GM11168 (cell line): Measurements from ENCODE around the gene MUC5B.

Source experiments
- in situ Hi-C: fragments of 300-500 bp; cut with MboI; formaldehyde crosslinking; loops from one replicate; pipeline ENCODE4 v1.12.0; 2022; ENCODE audit warnings: low sequenced_read_pairs; ENCODE audit not compliant: unreplicated experiment

MUC5B gene

GRCh38 chr11:1305063-1305495, 82.2 kb downstream of the MUC5B start:
- in situ Hi-C loops: no loop called here

GRCh38 chr11:1305501-1306056, 82.7 kb downstream of the MUC5B start:
- in situ Hi-C loops: no loop called here

GRCh38 chr11:1306186-1307162, 83.6 kb downstream of the MUC5B start:
- in situ Hi-C loops: no loop called here

- in situ Hi-C loops: no loop called here
Observed at GRCh38 chr11:1307163-1307870, 84.5 kb downstream of the MUC5B start.

GRCh38 chr11:1307998-1308742, 85.3 kb downstream of the MUC5B start:
- in situ Hi-C loops: no loop called here

GRCh38 chr11:1308743-1309497, 86.1 kb downstream of the MUC5B start:
- in situ Hi-C loops: no loop called here

- in situ Hi-C loops: no loop called here
Observed at GRCh38 chr11:1309498-1310317, 86.8 kb downstream of the MUC5B start, which contains the start of gene TOLLIP. TSS of gene TOLLIP (minus strand) at chr11:1309632. CDS start at chr11:1309498, 134 bp downstream.

GRCh38 chr11:1310318-1310687, 87.4 kb downstream of the MUC5B start:
- in situ Hi-C loops: no loop called here

GRCh38 chr11:1310772-1311468, 88.1 kb downstream of the MUC5B start:
- in situ Hi-C loops: no loop called here
